CD4-positive, alpha-beta T cell treated with Interleukin-6 at 100 ng/mL for 8 hours (primary cell): ENCODE data around the gene RETN.
"Not testable (repeated sequence)": the region's sequence is repeated elsewhere in the genome, so short reads cannot be mapped to it uniquely, and the experiment has no call there.

Source experiments
- DNase-seq: peaks from one replicate; pipeline ENCODE4 v3.0.0-alpha.2; 2020; ENCODE audit warnings: mixed read lengths, low spot score

The RETN gene

GRCh38 chr19:7637374-7638256 lies 31.2 kb upstream of the RETN start:
- no peak for DNase-seq

GRCh38 chr19:7638802-7639465 lies 29.9 kb upstream of the RETN start:
- no peak for DNase-seq

DNA sequence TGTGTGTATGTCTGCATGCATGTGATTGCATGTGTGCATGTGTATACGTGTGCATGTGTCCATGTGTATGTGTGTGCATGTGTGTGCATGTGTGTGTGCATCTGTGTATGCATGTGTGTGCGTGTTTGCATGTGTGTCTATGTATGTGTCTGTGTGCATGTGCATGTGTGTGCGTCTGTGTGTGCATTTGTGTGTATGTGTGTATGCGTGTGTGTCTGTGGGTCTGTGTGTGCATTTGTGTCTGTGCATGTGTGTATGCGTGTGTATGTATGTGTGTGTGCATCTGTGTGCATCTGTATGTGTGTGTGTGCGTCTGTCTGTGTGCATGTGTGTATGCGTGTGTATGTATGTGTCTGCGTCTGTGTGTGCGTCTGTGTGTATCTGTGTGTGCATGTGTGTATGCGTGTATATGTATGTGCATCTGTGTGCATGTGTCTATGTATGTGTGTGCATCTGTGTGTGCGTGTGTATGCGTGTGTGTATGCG lies 28.9 kb upstream of the RETN start:
- no peak for DNase-seq

- no peak for DNase-seq
Measured at GRCh38 chr19:7640803-7641202, 28.0 kb upstream of the RETN start.

DNA sequence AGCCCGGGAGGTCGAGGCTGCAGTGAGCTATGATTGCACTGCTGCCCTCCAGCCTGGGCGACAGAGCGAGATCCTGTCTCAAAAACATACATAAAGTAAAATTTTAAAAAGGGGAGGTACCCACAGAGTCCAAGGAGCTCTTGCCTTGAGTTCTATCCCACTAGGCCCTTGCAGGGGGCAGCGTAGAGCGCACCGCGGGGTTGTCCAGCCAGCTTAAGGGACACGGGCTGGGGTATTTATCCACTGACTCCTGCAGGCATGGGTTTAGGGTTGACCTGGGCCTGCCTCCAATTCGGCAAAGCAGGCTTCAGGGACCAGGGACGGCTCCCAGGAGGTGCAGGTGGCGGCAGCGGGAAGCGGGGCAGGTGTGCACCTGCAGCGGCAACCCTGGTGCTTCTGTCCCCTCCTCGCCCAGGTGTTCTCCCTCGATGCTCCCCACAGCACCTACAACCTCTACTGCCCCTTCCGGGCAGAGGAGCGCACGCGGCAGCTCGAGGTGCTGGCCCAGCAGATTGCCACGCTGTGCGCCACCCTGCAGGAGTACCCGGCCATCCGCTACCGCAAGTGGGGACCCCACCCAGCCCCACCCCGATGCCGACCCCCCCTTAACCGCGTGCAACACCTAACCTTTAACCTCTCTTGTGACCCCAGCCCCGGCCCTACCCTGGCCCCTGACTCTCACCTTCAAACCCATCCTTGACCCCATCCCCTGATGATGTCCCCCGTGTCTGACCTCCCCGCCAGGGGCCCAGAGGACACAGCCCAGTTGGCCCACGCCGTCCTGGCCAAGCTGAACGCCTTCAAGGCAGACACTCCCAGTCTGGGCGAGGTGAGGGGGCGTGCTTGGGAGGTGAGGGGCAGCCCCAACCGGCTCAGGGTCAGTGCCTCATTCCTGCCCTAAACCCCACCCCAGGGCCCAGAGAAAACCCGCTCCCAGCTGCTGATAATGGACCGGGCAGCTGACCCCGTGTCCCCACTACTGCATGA lies 27.3 kb upstream of the RETN start:
- no peak for DNase-seq

DNA sequence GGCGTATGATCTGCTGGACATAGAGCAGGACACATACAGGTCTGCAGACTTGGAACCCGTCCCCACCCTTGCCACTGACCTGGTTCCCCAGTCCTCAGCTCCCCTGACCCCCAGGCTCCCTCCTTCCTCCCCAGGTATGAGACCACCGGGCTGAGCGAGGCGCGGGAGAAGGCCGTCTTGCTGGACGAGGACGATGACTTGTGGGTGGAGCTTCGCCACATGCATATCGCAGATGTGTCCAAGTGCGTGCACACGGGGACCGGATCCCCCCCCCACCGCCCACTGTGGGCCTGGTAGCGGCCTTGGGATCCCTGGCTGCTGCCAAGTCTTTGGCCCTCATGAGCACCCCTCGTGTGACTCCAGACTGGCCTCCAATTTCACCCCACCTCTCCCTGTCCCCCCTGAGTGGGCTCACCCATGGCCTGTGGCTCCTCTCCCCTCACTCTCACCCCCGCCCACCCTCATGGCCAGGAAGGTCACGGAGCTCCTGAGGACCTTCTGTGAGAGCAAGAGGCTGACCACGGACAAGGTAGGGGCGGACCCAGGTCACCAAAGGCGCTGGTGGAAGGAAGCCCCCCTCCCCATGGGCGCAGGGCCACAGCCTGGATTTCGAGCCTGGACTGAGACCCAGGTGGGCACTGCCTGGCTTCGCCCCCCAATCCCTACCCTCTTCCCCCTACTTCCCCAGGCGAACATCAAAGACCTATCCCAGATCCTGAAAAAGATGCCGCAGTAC lies 26.4 kb upstream of the RETN start:
- no peak for DNase-seq

DNA sequence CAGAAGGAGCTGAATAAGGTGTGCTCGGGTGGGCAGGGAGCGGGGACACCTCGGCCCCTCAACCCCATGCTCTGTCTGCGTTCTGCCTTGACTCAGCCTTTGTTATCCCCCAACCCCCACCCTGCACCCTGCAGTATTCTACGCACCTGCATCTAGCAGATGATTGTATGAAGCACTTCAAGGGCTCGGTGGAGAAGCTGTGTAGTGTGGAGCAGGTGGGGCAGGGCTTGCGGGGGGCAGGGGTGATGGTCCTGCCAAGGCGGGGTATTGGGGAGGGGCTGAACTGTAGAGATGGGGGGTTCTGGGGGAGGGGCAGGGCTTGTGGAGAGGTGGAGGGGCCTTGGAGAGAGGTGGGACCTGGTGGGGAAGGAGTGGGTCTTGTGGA lies 25.8 kb upstream of the RETN start:
- no peak for DNase-seq

DNA sequence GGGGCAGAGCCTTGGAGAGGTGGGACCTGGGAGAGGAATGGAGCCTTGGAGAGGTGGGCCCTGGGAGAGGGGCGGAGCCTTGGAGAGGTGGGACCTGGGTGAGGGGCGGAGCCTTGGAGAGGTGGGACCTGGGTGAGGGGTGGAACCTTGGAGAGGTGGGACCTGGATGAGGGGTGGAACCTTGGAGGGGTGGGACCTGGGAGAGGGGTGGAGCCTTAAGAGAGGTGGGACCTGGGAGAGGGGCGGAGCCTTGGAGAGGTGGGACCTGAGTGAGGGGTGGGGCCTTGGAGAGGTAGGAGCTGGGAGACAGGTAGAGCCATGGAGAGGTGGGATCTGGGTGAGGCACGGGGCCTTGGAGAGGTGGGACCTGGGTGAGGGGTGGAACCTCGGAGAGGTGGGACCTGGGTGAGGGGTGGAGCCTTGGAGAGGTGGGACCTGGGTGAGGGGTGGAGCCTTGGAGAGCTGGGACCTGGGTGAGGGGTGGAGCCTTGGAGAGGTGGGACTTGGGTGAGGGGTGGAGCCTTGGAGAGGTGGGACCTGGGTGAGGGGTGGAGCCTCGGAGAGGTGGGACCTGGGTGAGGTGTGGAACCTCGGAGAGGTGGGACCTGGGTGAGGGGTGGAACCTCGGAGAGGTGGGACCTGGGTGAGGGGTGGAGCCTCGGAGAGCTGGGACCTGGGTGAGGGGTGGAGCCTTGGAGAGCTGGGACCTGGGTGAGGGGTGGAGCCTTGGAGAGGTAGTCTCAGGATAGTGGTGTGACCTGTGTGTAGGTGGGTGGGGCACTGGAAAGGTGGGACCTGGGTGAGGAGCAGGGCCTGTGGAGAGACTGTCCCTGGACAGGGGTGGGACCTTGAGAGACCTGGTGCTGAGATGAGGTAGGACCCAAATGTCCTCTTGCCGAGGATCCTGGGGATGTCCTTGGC lies 25.0 kb upstream of the RETN start:
- DNase-seq: not testable (repeated sequence)

DNA sequence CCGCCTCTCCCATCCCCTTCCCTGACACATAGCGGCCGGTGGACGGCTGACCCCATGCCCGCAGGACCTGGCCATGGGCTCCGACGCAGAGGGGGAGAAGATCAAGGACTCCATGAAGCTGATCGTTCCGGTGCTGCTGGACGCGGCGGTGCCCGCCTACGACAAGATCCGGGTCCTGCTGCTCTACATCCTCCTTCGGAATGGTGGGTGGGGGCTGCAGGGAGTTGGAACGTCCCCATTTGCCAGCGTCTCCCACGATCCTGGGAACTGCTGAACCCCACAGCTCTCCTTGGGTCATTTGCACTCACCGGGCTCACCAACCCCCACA lies 24.3 kb upstream of the RETN start:
- DNase-seq: no peak

- no peak for DNase-seq
Measured at GRCh38 chr19:7645163-7645562, 23.7 kb upstream of the RETN start.

- DNase-seq: no peak
Measured at GRCh38 chr19:7645656-7646425, 23.0 kb upstream of the RETN start.

- DNase-seq: no peak
Measured at GRCh38 chr19:7646426-7646700, 22.5 kb upstream of the RETN start.

GRCh38 chr19:7647156-7647555 lies 21.7 kb upstream of the RETN start:
- no peak for DNase-seq

DNA sequence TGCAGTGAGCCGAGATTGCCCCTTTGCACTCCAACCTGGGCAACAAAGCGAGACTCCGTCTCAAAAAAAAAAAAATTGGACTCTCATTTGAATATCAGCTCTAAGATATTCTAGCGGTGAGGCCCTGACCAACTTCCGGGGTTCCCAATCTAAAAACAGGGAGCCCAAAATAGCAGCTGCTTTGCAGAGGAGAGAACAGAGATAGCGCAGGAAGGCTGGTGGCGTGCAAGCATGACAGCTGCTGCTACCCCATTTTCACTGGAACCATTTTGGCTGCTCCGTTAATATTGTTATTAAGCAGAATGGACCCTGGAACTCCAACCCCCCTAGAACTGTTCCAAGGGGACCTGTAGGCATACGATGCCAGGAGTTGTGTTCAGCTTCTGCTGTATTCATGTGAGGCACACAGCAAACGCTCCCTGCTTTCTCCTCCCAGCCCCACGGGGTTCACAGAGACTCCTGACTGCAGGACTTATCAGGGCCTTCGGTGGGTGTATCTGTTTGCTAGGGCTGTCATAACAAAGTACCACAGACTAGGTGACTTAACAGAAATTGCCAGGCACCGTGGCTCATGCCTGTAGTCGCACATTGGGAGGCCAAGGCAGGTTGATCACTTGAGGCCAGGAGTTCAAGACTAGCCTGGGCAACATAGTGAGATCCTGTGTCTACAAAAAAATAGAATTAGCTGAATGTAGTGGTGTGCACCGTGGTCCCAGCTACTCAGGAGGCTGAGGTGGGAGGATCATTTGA lies 20.4 kb upstream of the RETN start:
- DNase-seq: no peak

GRCh38 chr19:7650148-7650547 lies 18.7 kb upstream of the RETN start:
- no peak for DNase-seq

GRCh38 chr19:7652061-7652641 lies 16.7 kb upstream of the RETN start:
- DNase-seq: peak; percentile 86

DNA sequence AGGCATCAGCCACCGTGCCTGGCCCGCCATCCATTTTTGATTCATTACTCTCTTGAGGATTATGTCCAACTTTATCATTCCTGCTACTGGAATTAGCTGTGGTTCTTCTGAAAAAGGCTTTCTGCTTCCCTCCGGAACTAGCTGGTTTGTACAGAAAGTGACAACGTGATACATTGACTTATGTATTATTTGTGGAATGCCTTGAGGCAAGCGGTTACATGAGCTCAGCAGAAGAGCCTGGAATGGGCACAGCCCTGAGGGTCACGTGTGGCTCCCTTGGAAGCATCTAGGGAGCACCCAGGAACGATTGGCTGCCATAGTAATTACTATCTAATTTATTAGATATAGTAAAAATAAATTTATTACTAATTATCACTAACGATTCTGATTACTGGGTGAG lies 14.4 kb upstream of the RETN start:
- DNase-seq: no peak

GRCh38 chr19:7655581-7655980 lies 13.3 kb upstream of the RETN start:
- DNase-seq: no peak
